Measurements from ENCODE around the gene CLCA4. TPM values are rescaled to one million over a fixed set of nuclear protein-coding genes. Genes with fewer than 3 reads are reported as not detected.

Gene CLCA4
- total and polyA plus RNA-seq, 9 of the 15 experiments (the other 6 are each of a cell fraction or from before 2014, with no cell fraction given), result not detected

GRCh38 chr1:86621286-86621685 lies 74.4 kb downstream of the CLCA4 start:
- Histone ChIP-seq H3K36me3 (ENCODE audit: control insufficient read depth, insufficient read depth, low read length) (no peaks in the 10 kb centered on the region), H3K4me2 (ENCODE audit: insufficient read depth, low read length) (no peak overlapping the region), H3K9me3 (replicated peaks; ENCODE audit: control insufficient read depth, insufficient read depth, low read depth, low read length) (no peaks in the 10 kb centered on the region), H3K4me3 (no peak overlapping the region), H2AFZ (ENCODE audit: low read depth, low read length) (no peak overlapping the region), H3K9me1 (ENCODE audit: control insufficient read depth, insufficient read depth, low read length) (no peaks in the 10 kb centered on the region), H3K27ac (ENCODE audit: extremely low read depth, low read depth, low read length) (no peak overlapping the region), H3K4me1 (replicated peaks in 1 of 2; ENCODE audit: control insufficient read depth in 2 of 2, insufficient read depth in 2 of 2, low read length in 2 of 2) (no peaks in the 10 kb centered on the region), H4K20me1 (replicated peaks; ENCODE audit: control insufficient read depth, insufficient read depth, low read length) (no peaks in the 10 kb centered on the region), H3K79me2 (ENCODE audit: control insufficient read depth, insufficient read depth, low read length) (no peaks in the 10 kb centered on the region), H3K9ac (ENCODE audit: insufficient read depth in 1 of 2, low read depth in 2 of 2, low read length in 2 of 2) (no peak overlapping the region), H3K27me3 (ENCODE audit: control insufficient read depth in 2 of 2, insufficient read depth in 2 of 2, low read length in 2 of 2) (no peaks in the 10 kb centered on the region)
- ATAC-seq (no peak), DNase-seq (ENCODE audit: extremely low read depth in 1 of 4, low spot score in 3 of 4) (no peak), FAIRE-seq (no peak)
- ChIA-PET POLR2A (no interaction called here), CTCF (ENCODE audit: low intra/inter-chr PET ratio) (no interaction called here)
- in situ Hi-C loops (cut with MboI) (no loop called here), intact Hi-C loops (cut with micrococcal nuclease) (no loop called here)
- 7% methylated on average over 1 of the region's 1 CpG for WGBS (ENCODE audit: insufficient coverage, low coverage, missing lambda C conversion rate)
- TF ChIP-seq U2AF1 (optimal IDR thresholded peaks at IDR 0.05; ENCODE audit: low read depth, low read length) (no peak), KLF16 (IDR thresholded peaks at IDR 0.05) (no peak)
- no TSS peak for BruUV-seq (replicated peaks)

Other genes with a start within 250 kb of the CLCA4 start
- gene ODF2L, start 150.8 kb upstream of the CLCA4 start, total RNA-seq (2014; rRNA removed), result 2.4 and 3.3 TPM in 2 replicates
- 4.7 and 6.1 TPM in 2 replicates for gene ODF2L, start 150.8 kb upstream of the CLCA4 start, total RNA-seq (2014; rRNA removed; fragmentation: Illumina TruSeq; extraction: Trizol)
- 4.4 and 5.9 TPM in 2 replicates for gene ODF2L, start 150.8 kb upstream of the CLCA4 start, total RNA-seq (2015; rRNA removed; fragmentation: Illumina TruSeq; extraction: Trizol)
- gene ODF2L, start 150.8 kb upstream of the CLCA4 start, total RNA-seq (2021), result 5.4 and 6.0 TPM in 2 replicates
- gene ODF2L, start 150.8 kb upstream of the CLCA4 start, polyA plus RNA-seq (2011; rRNA removed), result 1.3 and 3.4 TPM in 2 replicates
- gene ODF2L, start 150.8 kb upstream of the CLCA4 start, polyA plus RNA-seq (2014; fragmentation: Illumina TruSeq; extraction: Trizol), result 3.3 and 5.6 TPM in 2 replicates
- gene ODF2L, start 150.8 kb upstream of the CLCA4 start, polyA plus RNA-seq (2014; fragmentation: Nextera tagmentation; extraction: Ambion mirVana), result 1 to 10 TPM; 2.2 to 3.3 TPM
- 3.8 and 4.7 TPM in 2 replicates for gene ODF2L, start 150.8 kb upstream of the CLCA4 start, polyA plus RNA-seq (2014; rRNA removed)
- gene CLCA2, start 122.9 kb upstream of the CLCA4 start, total RNA-seq (2014; rRNA removed), result not detected in 2 replicates
- not detected in 2 replicates for gene CLCA2, start 122.9 kb upstream of the CLCA4 start, total RNA-seq (2014; rRNA removed; fragmentation: Illumina TruSeq; extraction: Trizol)
- gene CLCA2, start 122.9 kb upstream of the CLCA4 start, total RNA-seq (2015; rRNA removed; fragmentation: Illumina TruSeq; extraction: Trizol), result not detected in 2 replicates
- not detected in 2 replicates for gene CLCA2, start 122.9 kb upstream of the CLCA4 start, total RNA-seq (2021)
- gene CLCA2, start 122.9 kb upstream of the CLCA4 start, polyA plus RNA-seq (2011; rRNA removed), result 0.03 TPM in 1 of 2 replicates, not detected in the other
- gene CLCA2, start 122.9 kb upstream of the CLCA4 start, polyA plus RNA-seq (2014; fragmentation: Illumina TruSeq; extraction: Trizol), result not detected in 2 replicates
- not detected for gene CLCA2, start 122.9 kb upstream of the CLCA4 start, polyA plus RNA-seq (2014; fragmentation: Nextera tagmentation; extraction: Ambion mirVana)
- not detected in 2 replicates for gene CLCA2, start 122.9 kb upstream of the CLCA4 start, polyA plus RNA-seq (2014; rRNA removed)
- not detected in 2 replicates for gene CLCA1, start 78.2 kb upstream of the CLCA4 start, total RNA-seq (2014; rRNA removed)
- not detected in 2 replicates for gene CLCA1, start 78.2 kb upstream of the CLCA4 start, total RNA-seq (2014; rRNA removed; fragmentation: Illumina TruSeq; extraction: Trizol)
- not detected in 2 replicates for gene CLCA1, start 78.2 kb upstream of the CLCA4 start, total RNA-seq (2015; rRNA removed; fragmentation: Illumina TruSeq; extraction: Trizol)
- 0.04 and 0.22 TPM in 2 replicates for gene CLCA1, start 78.2 kb upstream of the CLCA4 start, total RNA-seq (2021)
- gene CLCA1, start 78.2 kb upstream of the CLCA4 start, polyA plus RNA-seq (2011; rRNA removed), result 0.03 and 0.08 TPM in 2 replicates
- 0.08 TPM in 1 of 2 replicates, not detected in the other for gene CLCA1, start 78.2 kb upstream of the CLCA4 start, polyA plus RNA-seq (2014; fragmentation: Illumina TruSeq; extraction: Trizol)
- under 1 TPM in 1 of 2 experiments, not detected in 1; 0.03 TPM for gene CLCA1, start 78.2 kb upstream of the CLCA4 start, polyA plus RNA-seq (2014; fragmentation: Nextera tagmentation; extraction: Ambion mirVana)
- not detected in 2 replicates for gene CLCA1, start 78.2 kb upstream of the CLCA4 start, polyA plus RNA-seq (2014; rRNA removed)
- gene SH3GLB1, start 157.5 kb downstream of the CLCA4 start, total RNA-seq (2014; rRNA removed), result 8.6 and 11.9 TPM in 2 replicates
- gene SH3GLB1, start 157.5 kb downstream of the CLCA4 start, total RNA-seq (2014; rRNA removed; fragmentation: Illumina TruSeq; extraction: Trizol), result 27.3 and 35.5 TPM in 2 replicates
- gene SH3GLB1, start 157.5 kb downstream of the CLCA4 start, total RNA-seq (2015; rRNA removed; fragmentation: Illumina TruSeq; extraction: Trizol), result 24.2 TPM in 2 replicates
- 33.9 and 34.2 TPM in 2 replicates for gene SH3GLB1, start 157.5 kb downstream of the CLCA4 start, total RNA-seq (2021)
- 22.2 and 26.7 TPM in 2 replicates for gene SH3GLB1, start 157.5 kb downstream of the CLCA4 start, polyA plus RNA-seq (2011; rRNA removed)
- gene SH3GLB1, start 157.5 kb downstream of the CLCA4 start, polyA plus RNA-seq (2014; fragmentation: Illumina TruSeq; extraction: Trizol), result 33.9 and 36.3 TPM in 2 replicates
- gene SH3GLB1, start 157.5 kb downstream of the CLCA4 start, polyA plus RNA-seq (2014; fragmentation: Nextera tagmentation; extraction: Ambion mirVana), result 10 to 100 TPM; 10.2 to 10.4 TPM
- 14.5 and 18.8 TPM in 2 replicates for gene SH3GLB1, start 157.5 kb downstream of the CLCA4 start, polyA plus RNA-seq (2014; rRNA removed)

Measured in K562 (cell line).